HepG2 (cell line): ENCODE results near the gene OTX1. TPM values are rescaled to one million over a fixed set of nuclear protein-coding genes. Genes with fewer than 3 reads are reported as not detected.
A peak's percentile ranks its signal among the peaks of the same experiment; 100 is the strongest.

Experiments used
- AGO1 ChIP-seq: fragments of 200-400 bp; formaldehyde crosslinking; IDR thresholded peaks from 2 replicates; pipeline ENCODE4 v1.6.1; 2017; ENCODE audit warnings: mild to moderate bottlenecking, low read depth, low read length, moderate library complexity; ENCODE audit not compliant: poor library complexity, severe bottlenecking
- CBX1 ChIP-seq: IDR thresholded peaks from one replicate; pipeline ENCODE4 v1.6.1; 2016; ENCODE audit warnings: antibody characterized with exemption, low read depth
- GATA4 ChIP-seq: sonication (generic); IDR thresholded peaks from 2 replicates; pipeline ENCODE4 v1.6.1; 2016; ENCODE audit warnings: antibody characterized with exemption, low read depth, borderline replicate concordance
- HOXD1 ChIP-seq: sonication (generic); formaldehyde crosslinking; IDR thresholded peaks from 2 replicates; pipeline ENCODE4 v1.5.0; 2020; ENCODE audit warnings: missing genetic modification reagents
- PAX8 ChIP-seq: sonication (generic); formaldehyde crosslinking; IDR thresholded peaks from 2 replicates; pipeline ENCODE4 v1.8.0; 2022; ENCODE audit warnings: mild to moderate bottlenecking, missing genetic modification reagents, borderline replicate concordance
- PBX3 ChIP-seq: sonication (generic); formaldehyde crosslinking; IDR thresholded peaks from 2 replicates; pipeline ENCODE4 v1.8.1; 2023; ENCODE audit warnings: missing genetic modification reagents, inconsistent platforms, borderline replicate concordance
- RBFOX2 ChIP-seq: fragments of 200-400 bp; formaldehyde crosslinking; IDR thresholded peaks from 2 replicates; pipeline ENCODE4 v1.6.1; 2017; ENCODE audit warnings: low read depth, mild to moderate bottlenecking, low read length
- SCMH1 ChIP-seq: sonication (generic); formaldehyde crosslinking; IDR thresholded peaks from 2 replicates; pipeline ENCODE4 v1.9.0; 2021; ENCODE audit warnings: missing genetic modification reagents, mild to moderate bottlenecking, borderline replicate concordance
- TBX3 ChIP-seq: fragments of 450-650 bp; IDR thresholded peaks from 2 replicates; pipeline ENCODE4 v1.6.1; 2017; ENCODE audit warnings: antibody characterized with exemption, mild to moderate bottlenecking, inconsistent platforms, borderline replicate concordance
- USF2 ChIP-seq, 2 experiments: sonication (generic) in 1 of 2; formaldehyde crosslinking in 1 of 2; IDR thresholded peaks; 2 replicates each; pipeline versions ENCODE4 v1.5.1 to v1.6.1; 2011 to 2020; ENCODE audit warnings: borderline replicate concordance in 1 of 2, low read depth in 1 of 2, low read length in 1 of 2, mild to moderate bottlenecking in 1 of 2, missing genetic modification reagents in 1 of 2, moderate library complexity in 1 of 2
- ZBTB4 ChIP-seq: sonication (generic); formaldehyde crosslinking; IDR thresholded peaks from 2 replicates; pipeline ENCODE4 v1.4.0; 2020; ENCODE audit warnings: missing genetic modification reagents, mild to moderate bottlenecking, borderline replicate concordance
- ZNF282 ChIP-seq: fragments of 450-650 bp; IDR thresholded peaks from 2 replicates; pipeline ENCODE4 v1.6.1; 2018; ENCODE audit not compliant: partially characterized antibody
- ZNF710 ChIP-seq: sonication (generic); formaldehyde crosslinking; IDR thresholded peaks from 2 replicates; pipeline ENCODE4 v1.5.0; 2020; ENCODE audit warnings: mild to moderate bottlenecking, missing genetic modification reagents, borderline replicate concordance
- ZSCAN21 ChIP-seq: sonication (generic); formaldehyde crosslinking; IDR thresholded peaks from 2 replicates; pipeline ENCODE4 v1.8.0; 2022; ENCODE audit warnings: mild to moderate bottlenecking, missing genetic modification reagents, moderate library complexity, borderline replicate concordance
- polyA plus RNA-seq, 8 experiments: library from polyadenylated mRNA; depleted of rRNA in 3 of 8; stranded (reverse) in 7 of 8; unstranded in 1 of 8; fragments of >200 nt; fragmentation: Illumina TruSeq in 4 of 8; extraction: Trizol in 4 of 8; gene quantifications; 2 replicates each; pipeline versions ENCODE4 v1.2.1 to v1.2.3, GENCODE V29; 2011 to 2016; ENCODE audit warnings: low read depth in 4 of 8, missing spikeins in 1 of 8, mixed read lengths in 1 of 8; ENCODE audit not compliant: insufficient read depth in 1 of 8
- total RNA-seq, 5 experiments: library from RNA; depleted of rRNA; stranded (reverse); fragments of >200 nt; fragmentation: Illumina TruSeq; extraction: Trizol; gene quantifications; 2 replicates each; pipeline ENCODE4 v1.2.3, GENCODE V29; 2016; ENCODE audit warnings: low read depth in 1 of 5

Gene OTX1
- total and polyA plus RNA-seq, 2 of the 13 experiments (the other 11 are each of a cell fraction or from before 2014, with no cell fraction given), result 1.0 to 5.0 TPM

GRCh38 chr2:63052411-63053080 lies 1.9 kb downstream of the OTX1 start (continued):
- no peak for TF ChIP-seq ZNF710 (CRISPR knock-in tag)
- TF ChIP-seq RBFOX2, result peak; percentile 45; the same call in 1 of the 2 replicates
- 0 out of 2 replicates have a peak, but pooled peaks have one; percentile 19 for TF ChIP-seq ZBTB4 (CRISPR knock-in tag)
- TF ChIP-seq AGO1, result no peak
- TF ChIP-seq GATA4, result no peak
- TF ChIP-seq ZNF282, result no peak
- TF ChIP-seq PBX3, result no peak
- no peak for TF ChIP-seq TBX3
- TF ChIP-seq PAX8 (CRISPR knock-in tag), result no peak
- no peak for TF ChIP-seq USF2 (IDR thresholded peaks at IDR 0.05; ENCODE audit: low read depth, low read length)
- TF ChIP-seq USF2 (CRISPR knock-in tag; IDR thresholded peaks at IDR 0.05; ENCODE audit: borderline replicate concordance), result no peak
- TF ChIP-seq SCMH1, result no peak
- no peak for TF ChIP-seq CBX1
- TF ChIP-seq HOXD1 (CRISPR knock-in tag), result no peak
- TF ChIP-seq ZSCAN21 (CRISPR knock-in tag), result no peak
